Panc1 (cell line): ENCODE measurements around the gene RAP1GAP. TPM values are rescaled to one million over a fixed set of nuclear protein-coding genes. Genes with fewer than 3 reads are reported as not detected.

Experiments used
- ATAC-seq: fragments of 200-7000 bp; cut with Tn5 transposase; 2 replicates; pipeline ENCODE4 v1.9.1; 2020; ENCODE audit warnings: mild to moderate bottlenecking, moderate library complexity
- BruUV-seq: library from RNA; stranded (reverse); fragments of 400-500 nt; replicated peaks from 2 replicates; lab custom pipeline; 2021; lab: Mats Ljungman, UMichigan
- CTCF ChIA-PET: fragments of 300-600 bp; sonication (Branson Sonifier 250); formaldehyde crosslinking; loops from one replicate; lab custom pipeline; 2022; ENCODE audit warnings: antibody characterized with exemption; lab: Charles Lee
- POLR2A ChIA-PET: fragments of 300-600 bp; sonication (Branson Sonifier 250); formaldehyde crosslinking; loops from one replicate; lab custom pipeline; 2022; ENCODE audit warnings: antibody characterized with exemption; lab: Charles Lee
- DNase-seq: peaks from one replicate; pipeline ENCODE4 v3.0.0-alpha.2; 2010; ENCODE audit warnings: low read depth, low spot score
- H3K27ac ChIP-seq: 2 replicates; pipeline ENCODE4 v1.5.1; 2011; ENCODE audit warnings: mild to moderate bottlenecking, low read length, inconsistent platforms
- H3K27me3 ChIP-seq: fragments of 200-500 bp; sonication (Bioruptor generic); 2 replicates; pipeline ENCODE4 v1.6.0; 2014; ENCODE audit warnings: low read length, inconsistent platforms; ENCODE audit not compliant: control insufficient read depth, insufficient read depth
- H3K36me3 ChIP-seq: fragments of 200-500 bp; sonication (Bioruptor generic); 2 replicates; pipeline ENCODE4 v1.5.1; 2014; ENCODE audit warnings: inconsistent platforms, mild to moderate bottlenecking, low read length, moderate library complexity; ENCODE audit not compliant: control insufficient read depth, insufficient read depth
- H3K4me1 ChIP-seq: 2 replicates; pipeline ENCODE4 v1.5.1; 2011; ENCODE audit warnings: inconsistent platforms, mild to moderate bottlenecking, low read length, moderate library complexity; ENCODE audit not compliant: control insufficient read depth, insufficient read depth
- H3K4me3 ChIP-seq, 2 experiments: 2 replicates each; pipeline ENCODE4 v1.5.1; 2011 to 2012; ENCODE audit warnings: low read depth in 2 of 2, low read length in 2 of 2, mild to moderate bottlenecking in 2 of 2, inconsistent platforms in 1 of 2, moderate library complexity in 1 of 2
- H3K9me3 ChIP-seq: fragments of 200-500 bp; sonication (Bioruptor generic); 2 replicates; pipeline ENCODE4 v1.5.1; 2014; ENCODE audit warnings: low read depth, mild to moderate bottlenecking, inconsistent platforms, low read length, moderate library complexity; ENCODE audit not compliant: control insufficient read depth, insufficient read depth
- POLR2AphosphoS5 ChIP-seq: IDR thresholded peaks from 2 replicates; pipeline ENCODE4 v1.6.1; 2012; ENCODE audit warnings: mild to moderate bottlenecking, low read depth, low read length, moderate library complexity
- REST ChIP-seq, 2 experiments: IDR thresholded peaks; 2 replicates each; pipeline ENCODE4 v1.6.1; 2011 to 2012; ENCODE audit warnings: low read depth in 2 of 2, control low read depth in 1 of 2, low read length in 1 of 2, mild to moderate bottlenecking in 1 of 2, moderate library complexity in 1 of 2; ENCODE audit not compliant: insufficient read depth in 1 of 2
- SIN3A ChIP-seq: IDR thresholded peaks from 2 replicates; pipeline ENCODE4 v1.6.1; 2012; ENCODE audit warnings: low read depth, mild to moderate bottlenecking, low read length, moderate library complexity, borderline replicate concordance; ENCODE audit not compliant: insufficient read depth
- TCF7L2 ChIP-seq: IDR thresholded peaks from 2 replicates; pipeline ENCODE4 v1.6.1; 2011; ENCODE audit warnings: mild to moderate bottlenecking, low read depth, low read length, inconsistent platforms
- in situ Hi-C: cut with HindIII; loops from 2 replicates; pipeline ENCODE4 v1.10.0; 2016; ENCODE audit warnings: low sequenced_read_pairs, low pct_unique_long_range_greater_than_20kb
- intact Hi-C: fragments of 100-400 bp; cut with micrococcal nuclease; formaldehyde crosslinking; loops from one replicate; pipeline ENCODE4 v1.10.0; 2022; ENCODE audit not compliant: unreplicated experiment
- total RNA-seq: library from RNA; stranded (reverse); gene quantifications from one replicate; pipeline ENCODE4 v1.2.1, GENCODE V29; 2021; ENCODE audit not compliant: unreplicated experiment
- TF ChIP-seq, protein P1 (sequence below): fragments of 450-650 bp; IDR thresholded peaks from 2 replicates; pipeline ENCODE4 v1.5.1; 2017; ENCODE audit warnings: mild to moderate bottlenecking

The RAP1GAP gene
- total RNA-seq, 1 experiment from 2014 or later = 4.6 TPM

- TF ChIP-seq, protein P1, sequence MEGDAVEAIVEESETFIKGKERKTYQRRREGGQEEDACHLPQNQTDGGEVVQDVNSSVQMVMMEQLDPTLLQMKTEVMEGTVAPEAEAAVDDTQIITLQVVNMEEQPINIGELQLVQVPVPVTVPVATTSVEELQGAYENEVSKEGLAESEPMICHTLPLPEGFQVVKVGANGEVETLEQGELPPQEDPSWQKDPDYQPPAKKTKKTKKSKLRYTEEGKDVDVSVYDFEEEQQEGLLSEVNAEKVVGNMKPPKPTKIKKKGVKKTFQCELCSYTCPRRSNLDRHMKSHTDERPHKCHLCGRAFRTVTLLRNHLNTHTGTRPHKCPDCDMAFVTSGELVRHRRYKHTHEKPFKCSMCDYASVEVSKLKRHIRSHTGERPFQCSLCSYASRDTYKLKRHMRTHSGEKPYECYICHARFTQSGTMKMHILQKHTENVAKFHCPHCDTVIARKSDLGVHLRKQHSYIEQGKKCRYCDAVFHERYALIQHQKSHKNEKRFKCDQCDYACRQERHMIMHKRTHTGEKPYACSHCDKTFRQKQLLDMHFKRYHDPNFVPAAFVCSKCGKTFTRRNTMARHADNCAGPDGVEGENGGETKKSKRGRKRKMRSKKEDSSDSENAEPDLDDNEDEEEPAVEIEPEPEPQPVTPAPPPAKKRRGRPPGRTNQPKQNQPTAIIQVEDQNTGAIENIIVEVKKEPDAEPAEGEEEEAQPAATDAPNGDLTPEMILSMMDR = no peak
- TF ChIP-seq TCF7L2 (no peak), SIN3A (no peak), POLR2AphosphoS5 (no peak), REST (IDR thresholded peaks at IDR 0.05; ENCODE audit: insufficient read depth in 1 of 2, low read depth in 2 of 2, low read length in 1 of 2) (no peak)
- no peak overlapping the region for H3K4me3 ChIP-seq
- no peaks in the 10 kb centered on the region for H3K36me3 ChIP-seq
- CTCF ChIA-PET = no interaction called here
- H3K9me3 ChIP-seq = no peaks in the 10 kb centered on the region
- no peaks in the 10 kb centered on the region for H3K27me3 ChIP-seq
- no TSS peak for BruUV-seq
- POLR2A ChIA-PET = no interaction called here
- DNase-seq (no peak), ATAC-seq (no peak)
- H3K4me1 ChIP-seq = no peaks in the 10 kb centered on the region; the same call in 1 of the 2 replicates
- H3K27ac ChIP-seq = no peak overlapping the region
- in situ Hi-C loops = no loop called here
- intact Hi-C loops = no loop called here
Measured at GRCh38 chr1:21618059-21618458, 51.1 kb downstream of the RAP1GAP start.

- Histone ChIP-seq H3K27ac (no peak overlapping the region), H3K27me3 (no peaks in the 10 kb centered on the region), H3K9me3 (no peaks in the 10 kb centered on the region), H3K4me3 (no peak overlapping the region), H3K4me1 (no peaks in the 10 kb centered on the region), H3K36me3 (no peaks in the 10 kb centered on the region)
- in situ Hi-C loops = no loop called here
- ChIA-PET CTCF (no interaction called here), POLR2A (no interaction called here)
- no peak for ATAC-seq
- intact Hi-C loops = no loop called here
- BruUV-seq = no TSS peak
- DNase-seq = no peak
- TF ChIP-seq SIN3A = no peak
- TF ChIP-seq TCF7L2 = no peak
- TF ChIP-seq, protein P1 = no peak
- no peak for TF ChIP-seq POLR2AphosphoS5
- no peak for TF ChIP-seq REST (IDR thresholded peaks at IDR 0.05; ENCODE audit: insufficient read depth in 1 of 2, low read depth in 2 of 2, low read length in 1 of 2)
Measured at GRCh38 chr1:21617126-21617738, 51.9 kb downstream of the RAP1GAP start.
